ENCODE data around the gene TEX48.
A peak's percentile ranks its signal among the peaks of the same experiment; 100 is the strongest.

TEX48 gene

DNA sequence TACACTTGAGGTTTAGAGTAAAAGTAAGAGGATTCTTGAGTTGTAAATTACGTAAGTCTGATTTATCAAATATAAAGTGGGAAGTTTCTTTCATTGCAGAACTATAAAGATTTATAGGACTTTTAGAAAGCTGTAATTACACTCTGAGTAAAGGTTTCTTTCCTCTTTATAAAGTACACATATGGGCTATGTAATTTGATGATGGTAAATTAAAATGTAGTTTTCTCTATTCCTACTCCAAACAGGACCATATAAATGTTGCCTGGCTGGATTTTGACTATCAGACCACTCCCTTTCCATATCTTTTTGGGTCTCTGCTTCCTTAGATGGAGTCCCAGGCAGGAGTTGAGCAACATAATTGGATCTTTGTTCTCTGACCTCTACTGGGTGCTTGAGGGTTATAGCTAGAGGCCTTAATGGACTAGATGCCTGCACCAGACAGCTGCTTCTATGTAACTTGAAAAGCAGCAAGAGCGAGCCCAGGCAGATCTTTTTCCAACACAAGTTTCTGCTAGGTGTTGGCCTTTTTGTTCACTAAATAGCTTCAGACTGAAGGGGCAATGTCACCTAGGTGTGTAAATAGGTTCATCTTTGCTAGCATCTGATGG lies 11.4 kb upstream of the TEX48 start:
- no peak for DNase-seq

DNA sequence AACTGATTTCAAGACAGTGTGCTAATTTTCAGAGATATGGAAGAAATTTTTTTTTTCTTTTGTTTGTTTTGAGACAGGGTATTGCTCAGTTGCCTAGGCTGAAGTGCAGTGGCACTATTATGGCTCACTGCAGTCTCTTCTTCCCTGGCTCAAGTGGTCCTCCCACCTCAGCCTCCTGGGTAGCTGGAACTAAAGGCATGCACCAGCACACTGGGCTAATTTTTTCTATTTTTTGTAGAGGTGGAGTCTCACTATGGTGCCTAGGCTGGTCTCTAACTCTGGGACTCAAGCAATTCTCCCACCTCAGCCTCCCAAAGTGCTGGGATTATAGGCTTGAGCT lies 9.9 kb upstream of the TEX48 start:
- no peak for DNase-seq

DNA sequence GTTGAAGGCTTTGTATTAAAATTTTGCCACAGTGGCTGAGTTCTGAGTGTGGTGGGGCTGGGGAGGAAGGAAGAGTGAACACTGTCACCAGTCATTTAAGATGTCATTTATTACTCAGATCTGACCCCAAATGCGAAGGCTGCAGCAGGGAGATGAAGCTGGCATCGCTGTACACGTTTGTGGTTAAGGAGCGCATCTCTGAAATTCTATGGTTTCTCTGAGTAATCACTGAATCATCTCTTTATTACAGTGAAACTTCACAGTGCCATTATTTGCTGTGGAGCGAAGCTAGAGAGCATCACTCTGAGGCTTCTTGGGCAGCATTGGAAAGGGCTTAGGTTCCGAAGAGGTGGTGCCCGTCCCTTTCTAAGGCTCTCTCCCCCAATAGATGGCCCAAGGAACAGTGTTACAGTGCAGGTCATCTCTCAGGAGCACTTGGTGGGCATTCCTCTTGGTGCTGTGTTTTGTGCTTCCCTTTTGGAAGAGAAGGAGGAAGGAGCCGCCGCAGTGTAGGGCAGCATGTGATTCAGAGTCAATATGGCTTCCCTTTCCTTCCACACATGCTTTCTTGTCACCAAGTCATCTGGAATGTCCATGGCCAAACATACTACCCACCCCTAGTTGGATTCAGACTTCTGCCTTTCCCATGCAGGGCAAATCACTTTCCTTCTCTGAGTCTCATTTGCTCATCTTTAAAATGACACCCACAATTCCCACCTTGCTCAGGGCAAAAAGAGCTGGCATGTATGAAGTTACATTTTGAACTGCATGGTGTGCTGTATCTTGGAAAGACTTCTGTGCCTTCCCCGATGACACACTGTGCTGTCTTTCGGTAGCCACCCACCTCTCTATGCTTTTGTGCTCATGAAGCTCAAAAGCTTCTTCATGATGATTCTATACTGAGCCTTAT lies 9.3 kb upstream of the TEX48 start:
- peak; percentile 77 for DNase-seq

DNA sequence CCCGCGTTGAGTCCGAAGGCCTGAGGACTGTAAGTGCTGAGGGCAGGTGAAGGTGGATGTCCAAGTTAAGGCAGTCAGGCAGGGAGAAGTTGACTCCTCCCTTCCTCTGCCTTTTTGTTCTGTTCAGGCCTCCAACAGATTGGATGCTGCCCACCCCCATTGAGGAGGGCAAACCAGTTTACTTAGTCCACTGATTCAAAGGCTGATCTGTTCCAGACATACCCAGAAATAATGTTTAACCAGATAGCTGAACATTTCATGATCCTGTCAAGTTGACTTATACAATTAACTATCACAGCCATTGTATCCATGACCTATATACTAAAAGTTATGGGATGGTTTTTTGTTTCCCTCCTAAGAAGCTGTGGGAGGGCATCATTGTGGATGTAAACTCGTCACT lies 8.3 kb upstream of the TEX48 start:
- no peak for DNase-seq

DNA sequence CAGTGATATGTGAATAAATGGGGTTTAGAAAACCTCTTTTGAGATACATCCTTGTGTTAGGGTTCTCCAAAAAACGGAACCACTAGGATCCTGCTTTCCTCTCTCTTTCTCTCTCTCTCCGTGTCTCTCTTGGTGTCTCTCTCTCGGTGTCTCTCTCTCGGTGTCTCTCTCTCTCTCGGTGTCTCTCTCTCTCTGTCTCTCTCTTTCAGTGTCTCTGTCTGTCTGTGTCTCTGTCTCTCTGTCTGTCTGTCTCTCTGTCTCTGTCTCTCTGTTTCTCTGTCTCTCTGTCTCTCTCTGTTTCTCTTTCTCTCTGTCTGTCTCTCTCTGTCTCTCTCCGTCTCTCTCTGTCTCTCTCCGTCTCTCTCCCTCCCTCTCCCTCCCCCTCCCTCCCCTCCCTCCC lies 7.8 kb upstream of the TEX48 start:
- no peak for DNase-seq

DNA sequence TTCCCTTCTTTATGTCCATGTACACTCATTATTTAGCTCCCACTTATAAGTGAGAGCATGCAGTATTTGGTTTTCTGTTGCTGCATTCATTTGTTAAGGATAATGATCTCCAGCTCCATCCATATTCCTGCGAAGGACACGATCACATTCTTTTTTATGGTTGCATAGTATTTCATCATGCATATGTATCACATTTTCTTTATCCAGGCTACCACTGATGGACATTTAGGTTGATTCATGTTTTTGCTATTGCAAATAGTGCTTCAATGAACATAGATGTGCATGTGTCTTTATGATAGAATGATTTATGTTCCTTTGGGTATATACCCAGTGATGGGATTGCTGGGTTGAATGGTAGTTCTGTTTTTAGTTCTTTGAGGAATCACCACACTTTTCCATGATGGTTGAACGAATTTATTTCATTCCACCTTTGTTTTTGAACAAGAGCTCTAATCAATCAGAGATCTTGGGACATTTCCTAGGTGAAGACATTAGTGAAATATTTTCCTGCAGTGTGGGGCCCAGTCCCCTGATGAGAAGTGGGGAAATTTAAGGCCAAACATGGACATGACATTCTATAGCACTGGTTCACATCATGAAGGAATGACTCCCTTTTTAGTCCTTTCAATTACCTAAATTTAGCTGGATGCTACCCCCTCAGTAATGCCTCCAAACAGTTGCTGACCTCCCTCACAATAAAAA lies 7.1 kb upstream of the TEX48 start:
- DNase-seq: no peak

DNA sequence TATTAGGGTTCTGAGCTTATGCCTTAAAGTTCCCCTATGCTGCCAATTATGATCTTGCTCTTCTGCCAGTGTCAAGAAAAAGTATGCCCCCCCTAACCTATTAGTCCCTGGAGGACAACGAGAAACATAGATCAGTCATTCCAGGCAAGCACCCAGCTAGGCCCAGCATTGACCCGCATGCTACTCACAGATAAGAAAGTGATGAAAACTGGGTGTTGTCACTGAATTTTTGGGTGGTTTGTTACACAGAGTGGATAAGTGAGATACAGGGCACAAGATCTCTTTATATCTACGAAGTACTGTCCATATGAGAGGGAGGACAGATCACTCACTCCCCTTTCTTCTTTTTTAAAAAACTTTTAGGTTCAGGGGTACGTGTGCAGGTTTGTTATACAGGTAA lies 6.4 kb upstream of the TEX48 start:
- no peak for DNase-seq

DNA sequence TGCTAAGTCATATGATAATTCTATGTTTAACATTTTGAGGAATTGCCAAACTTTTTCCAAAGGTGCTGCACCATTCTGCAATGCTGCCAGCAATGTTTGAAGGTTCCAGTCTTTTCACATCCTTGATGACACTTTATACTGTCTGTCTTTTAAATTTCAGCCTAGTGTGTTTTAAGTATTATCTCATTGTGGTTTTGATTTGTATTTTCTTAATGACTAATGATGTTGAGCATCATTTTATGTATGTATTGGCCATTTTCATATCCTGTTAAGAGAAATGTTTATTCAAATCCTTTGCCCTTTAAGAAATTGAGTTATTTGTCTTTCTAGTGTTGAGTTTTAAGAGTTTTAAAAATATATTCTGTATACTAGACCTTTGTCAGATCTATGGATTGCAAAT lies 5.0 kb upstream of the TEX48 start:
- no peak for DNase-seq

DNA sequence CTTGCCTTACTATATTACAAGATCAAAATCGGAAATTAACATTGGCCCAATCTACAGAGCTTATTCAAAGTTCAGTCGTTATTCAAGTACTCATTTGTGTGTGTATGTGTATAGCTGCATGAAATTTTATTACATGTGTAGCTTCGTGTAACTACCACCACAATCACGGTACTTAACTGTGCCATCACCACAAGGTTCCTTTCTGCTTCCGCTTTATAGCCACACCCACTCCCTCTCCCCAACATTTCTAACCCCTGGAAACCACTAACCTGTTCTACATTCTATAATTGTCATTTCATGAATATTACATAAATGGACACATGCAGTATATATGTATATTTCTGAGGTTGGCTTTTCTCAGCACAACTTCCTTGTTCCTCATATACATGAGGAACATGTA lies 4.0 kb upstream of the TEX48 start:
- DNase-seq: peak; percentile 43

DNA sequence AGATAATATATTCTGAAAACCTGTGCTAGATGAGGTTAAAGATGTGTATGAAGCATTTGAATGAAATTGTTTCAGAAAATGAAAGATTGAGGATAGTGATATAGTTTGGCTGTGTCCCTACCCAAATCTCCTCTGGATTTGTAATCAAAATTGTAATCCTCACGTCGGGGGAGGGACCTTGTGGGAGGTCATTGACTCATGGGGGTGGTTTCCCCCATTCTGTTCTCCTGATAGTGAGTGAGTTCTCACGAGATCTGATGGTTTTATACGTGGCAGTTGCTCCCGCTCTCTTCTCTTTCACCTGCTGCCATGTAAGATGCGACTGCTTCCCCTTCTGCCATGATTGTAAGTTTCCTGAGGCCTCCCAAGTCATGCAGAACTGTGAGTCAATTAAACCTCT lies 2.0 kb upstream of the TEX48 start:
- DNase-seq: no peak

DNA sequence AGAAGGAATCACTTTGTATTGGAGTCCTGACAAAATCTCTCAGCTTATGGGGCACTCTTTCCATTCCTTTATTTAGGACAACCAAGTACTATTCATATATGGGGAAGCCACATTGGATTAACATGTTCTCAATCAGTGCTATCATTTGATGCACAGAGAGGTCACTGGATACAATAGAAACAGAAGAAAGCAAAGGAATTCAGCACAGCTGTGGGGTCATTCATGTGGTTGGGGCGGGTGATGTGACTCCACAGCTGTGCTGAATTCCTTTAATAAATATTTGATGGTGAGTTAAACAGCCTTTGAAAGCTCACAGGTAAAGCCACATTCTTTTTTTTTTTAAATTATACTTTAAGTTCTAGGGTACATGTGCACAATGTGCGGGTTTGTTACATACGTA lies 854 bp upstream of the TEX48 start:
- DNase-seq: no peak

DNA sequence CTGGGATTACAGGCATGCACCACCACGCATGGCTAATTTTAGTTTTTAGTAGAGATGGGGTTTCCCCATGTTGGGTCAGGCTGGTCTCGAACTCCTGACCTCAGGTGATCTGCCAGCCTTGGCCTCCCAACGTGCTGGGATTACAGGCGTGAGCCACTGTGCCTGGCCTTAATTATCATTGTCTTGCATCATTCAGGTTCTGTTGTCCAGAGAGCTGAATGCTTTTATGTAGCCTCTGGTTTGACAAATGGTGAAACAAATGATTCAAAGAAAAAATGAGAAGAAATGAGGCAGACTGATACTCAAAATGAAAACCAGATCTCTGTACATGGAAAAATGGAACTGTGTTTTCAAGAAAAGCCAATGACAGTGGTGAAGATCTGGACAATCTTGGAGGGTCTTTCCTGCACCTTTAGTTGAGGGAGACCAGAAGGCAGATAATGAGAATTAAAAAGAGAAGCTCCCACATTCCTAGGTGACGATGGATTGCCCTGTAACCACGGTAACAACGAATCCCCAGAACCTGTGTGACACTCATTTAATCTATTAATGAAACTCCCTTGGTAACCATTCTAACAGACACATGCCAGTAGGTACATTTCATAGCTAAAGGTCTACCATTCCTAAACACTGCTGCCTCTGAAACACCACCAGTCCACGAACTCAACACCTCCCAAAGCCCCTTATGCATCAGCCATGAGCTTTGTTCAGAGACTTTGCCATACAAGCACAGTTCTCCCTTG lies 1.6 kb downstream of the TEX48 start:
- DNase-seq: no peak

DNA sequence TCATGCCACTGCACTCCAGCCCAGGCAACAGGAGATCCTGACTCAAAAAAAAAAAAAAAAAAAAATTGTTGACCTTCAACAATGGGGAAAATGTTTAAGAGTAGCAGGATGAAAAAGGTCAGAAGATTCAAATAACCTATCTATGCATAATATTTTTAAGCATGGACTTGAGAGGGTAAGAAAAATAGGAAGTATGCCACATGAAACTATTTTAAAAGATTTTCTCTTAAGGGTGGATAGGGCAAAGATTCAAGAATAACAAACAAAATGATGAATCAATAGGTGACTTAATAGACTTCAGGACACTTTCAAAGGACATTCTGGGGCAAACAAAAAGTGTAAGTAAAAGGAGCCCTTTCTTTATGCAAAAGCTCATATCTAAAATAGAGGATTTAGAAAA lies 3.2 kb downstream of the TEX48 start:
- no peak for DNase-seq

DNA sequence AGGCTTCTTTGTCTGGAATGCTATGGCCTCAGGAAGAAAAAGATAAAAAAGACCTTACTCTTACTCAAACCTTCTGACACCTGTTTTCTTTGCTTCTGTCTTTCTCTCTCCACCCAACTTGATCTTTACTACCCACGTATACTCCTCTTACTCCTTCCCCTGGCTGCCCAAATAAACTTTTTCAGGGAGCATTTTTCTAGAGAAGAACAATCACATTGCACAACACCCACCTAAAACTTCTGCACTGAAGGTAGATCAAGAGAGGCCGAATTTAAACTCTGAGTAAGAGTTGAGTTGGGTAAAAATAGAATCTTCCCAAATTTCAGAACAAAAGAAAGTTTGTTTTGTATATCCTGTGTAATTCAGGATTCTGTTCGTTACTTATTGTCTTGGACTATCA lies 3.9 kb downstream of the TEX48 start:
- DNase-seq: no peak

DNA sequence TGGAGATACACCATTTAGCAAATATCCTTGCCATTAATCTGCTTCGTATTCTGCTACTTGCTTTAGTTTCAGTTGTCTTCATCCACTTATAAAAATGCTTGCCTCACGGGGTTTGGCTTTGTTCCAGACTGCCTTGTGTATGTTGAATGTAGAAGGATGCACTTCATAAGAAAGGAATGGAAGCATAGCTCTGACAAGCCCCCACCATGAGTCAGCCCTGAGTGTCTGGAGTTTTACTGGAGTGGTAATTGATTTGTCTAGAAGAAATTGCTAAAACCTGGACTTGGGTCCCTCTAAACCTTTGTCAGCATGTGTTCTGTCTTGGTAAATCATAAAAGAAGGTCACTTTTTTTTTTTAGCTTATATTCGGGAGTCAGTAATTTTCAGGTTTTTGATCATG lies 4.6 kb downstream of the TEX48 start:
- DNase-seq: no peak

DNA sequence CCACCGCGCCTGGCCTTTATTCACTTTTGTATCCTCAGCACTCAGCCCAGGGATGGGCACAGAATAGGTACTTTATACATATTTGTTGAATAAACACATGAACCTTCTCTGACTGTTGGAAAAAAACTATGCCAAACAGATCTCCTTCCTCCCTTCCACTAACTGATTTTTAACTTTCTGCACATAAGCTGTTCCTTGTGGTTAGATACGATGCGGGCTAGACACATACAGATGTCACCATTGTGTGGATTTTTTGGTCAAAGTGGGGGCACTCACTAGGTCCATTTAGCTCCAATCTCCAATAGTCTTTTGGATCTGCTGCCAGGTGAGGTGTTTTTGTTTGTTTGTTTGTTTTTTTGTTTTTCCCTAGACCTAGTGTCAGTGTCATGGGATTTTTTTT lies 5.1 kb downstream of the TEX48 start:
- no peak for DNase-seq

DNA sequence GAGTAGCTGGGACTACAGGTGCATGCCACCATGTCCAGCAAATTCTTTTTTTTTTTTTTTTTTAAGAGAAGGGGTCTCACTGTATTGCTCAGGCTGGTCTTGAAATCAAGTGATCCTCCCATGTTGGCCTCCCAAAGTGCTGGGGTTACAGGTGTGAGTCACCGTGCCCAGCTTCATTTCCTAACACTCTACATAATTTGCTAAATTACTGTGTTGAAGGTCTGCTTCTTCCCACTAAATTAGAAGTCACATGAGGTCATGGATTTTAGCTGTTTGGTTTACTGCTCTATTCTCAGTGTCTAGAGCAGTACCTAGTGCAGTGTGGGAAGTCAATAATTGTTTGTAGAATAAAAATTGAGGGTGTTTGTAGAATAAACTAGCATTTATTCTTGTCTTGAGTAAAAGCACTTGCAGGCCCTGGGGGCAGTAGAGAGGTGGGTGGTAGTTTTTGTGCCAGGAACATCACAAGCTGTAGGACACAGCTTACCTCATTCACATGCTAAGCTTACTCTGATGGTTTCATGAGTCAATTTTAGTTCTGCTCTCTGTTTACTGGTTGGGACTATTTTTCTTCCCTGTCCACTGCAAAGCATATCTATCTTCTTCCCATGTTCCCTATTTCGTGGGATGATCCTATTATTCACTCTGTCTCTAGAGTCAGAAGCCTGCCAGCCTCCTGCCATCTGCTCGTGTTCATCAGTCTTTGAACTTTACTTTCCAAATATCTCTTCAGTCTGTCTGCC lies 7.0 kb downstream of the TEX48 start:
- no peak for DNase-seq

DNA sequence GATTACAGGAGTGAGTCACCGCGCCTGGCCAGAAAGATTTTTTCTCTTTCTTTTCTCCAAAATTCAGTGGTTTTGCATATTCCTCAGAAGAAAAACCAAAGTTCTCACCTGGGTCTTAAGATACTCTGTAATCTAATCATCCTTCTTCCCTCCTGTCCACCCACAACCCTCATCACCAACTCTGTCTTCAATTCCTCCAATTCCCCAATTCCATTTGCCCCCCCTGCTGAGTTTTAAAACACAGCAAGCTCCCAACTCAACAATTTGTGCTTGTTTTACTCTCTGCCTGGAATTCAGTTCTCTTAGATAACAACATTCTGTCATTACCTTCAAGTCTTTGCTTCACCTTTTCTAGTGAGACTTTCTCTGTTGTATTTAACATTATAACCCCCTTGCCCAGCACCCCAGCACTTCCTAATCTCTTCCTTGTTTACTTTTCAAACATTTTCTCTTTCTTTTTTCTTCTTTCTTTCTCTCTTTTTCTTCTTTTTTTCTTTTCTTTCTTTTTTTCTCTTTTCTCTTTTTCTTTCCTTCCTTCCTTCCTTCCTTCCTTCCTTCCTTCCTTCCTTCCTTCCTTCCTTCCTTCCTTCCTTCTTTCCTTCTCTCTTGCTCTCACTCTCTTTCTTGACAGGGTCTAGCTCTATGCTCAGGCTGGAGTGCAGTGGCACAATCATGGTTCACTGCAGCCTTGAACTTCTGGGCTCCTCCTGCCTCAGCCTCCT lies 7.8 kb downstream of the TEX48 start:
- DNase-seq: no peak

DNA sequence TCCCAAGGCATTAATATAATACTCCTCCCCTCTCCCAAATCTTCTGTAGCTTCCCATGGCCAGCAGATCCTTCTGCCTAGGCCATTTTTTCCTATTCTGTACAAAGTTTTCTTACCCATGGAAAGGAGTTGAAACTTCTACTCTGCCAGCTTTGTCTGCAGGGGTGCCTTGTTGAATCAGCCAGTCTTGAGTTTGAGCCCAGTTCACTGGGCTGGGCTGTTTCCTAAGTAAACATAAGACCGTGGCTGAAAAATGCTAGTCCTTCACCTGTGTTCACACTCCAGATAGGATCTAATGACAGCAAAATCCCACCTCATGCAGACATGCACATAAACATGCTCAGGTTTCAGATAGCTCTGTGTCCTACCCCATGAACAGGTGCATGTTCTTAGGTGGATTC lies 10.4 kb downstream of the TEX48 start:
- DNase-seq: no peak

DNA sequence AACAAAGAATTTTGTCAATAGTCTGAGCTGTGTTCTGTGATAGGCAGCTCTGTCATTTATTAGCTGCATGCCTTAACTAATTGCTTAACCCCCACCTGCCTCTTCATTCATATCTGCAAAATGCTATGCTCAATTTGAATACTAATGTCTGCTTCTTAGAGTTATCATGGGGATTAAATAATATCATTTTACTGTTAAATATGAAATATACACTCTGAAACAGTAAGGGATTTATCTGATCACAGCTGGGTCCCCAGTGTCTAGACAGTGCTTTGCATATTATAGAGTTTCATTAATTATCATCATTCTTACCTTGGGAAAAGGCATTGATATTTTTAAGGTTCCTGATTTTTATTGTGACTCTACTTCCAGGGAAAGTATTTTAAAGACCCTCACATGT lies 12.0 kb downstream of the TEX48 start:
- no peak for DNase-seq

DNA sequence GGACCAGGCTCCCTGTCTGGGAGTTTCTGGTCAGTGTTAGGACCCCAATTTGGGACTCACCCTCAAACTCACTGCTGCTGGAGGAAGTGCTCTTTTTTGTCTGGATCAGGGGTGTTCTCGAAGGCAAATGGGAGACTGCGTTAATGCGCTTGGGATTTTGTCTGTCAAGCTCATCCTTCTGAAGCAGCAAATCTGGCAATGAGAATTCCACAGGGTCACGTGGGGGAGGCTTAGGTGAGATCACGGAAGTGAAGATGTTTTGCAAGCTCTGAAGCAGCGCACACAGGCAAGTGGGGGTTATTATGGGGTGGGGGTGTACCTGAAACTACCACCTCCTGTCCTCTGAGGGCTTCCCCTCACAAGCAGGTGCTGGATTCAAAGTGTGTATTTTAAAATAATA lies 13.8 kb downstream of the TEX48 start:
- no peak for DNase-seq

DNA sequence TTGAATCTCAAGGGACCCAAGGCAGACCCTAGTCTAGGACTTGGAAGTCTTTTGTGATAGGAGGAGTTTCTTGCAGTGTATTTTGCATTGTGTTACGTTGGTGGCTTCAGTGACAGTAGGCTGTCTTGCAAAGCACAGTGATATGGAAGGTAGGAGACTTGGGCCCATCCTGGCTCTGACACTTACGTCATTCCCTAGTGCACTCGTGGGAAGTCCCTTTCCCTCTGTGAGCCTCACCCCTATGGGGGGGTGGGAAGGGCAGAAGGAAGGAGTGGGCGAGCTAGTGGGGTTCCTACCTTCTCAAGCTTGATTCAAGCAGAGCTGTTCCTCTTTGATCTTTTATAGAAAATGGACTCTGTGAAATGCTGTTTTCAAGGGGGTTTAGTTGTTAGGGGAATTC lies 15.1 kb downstream of the TEX48 start:
- DNase-seq: no peak
